ENCODE results near the gene DUSP7.

The DUSP7 gene

GRCh38 chr3:52095990-52096775 is 39.8 kb upstream of the DUSP7 start:
- Histone ChIP-seq H3K27ac (no peak overlapping the region), H3K27me3 (ENCODE audit: insufficient read depth, low read depth, severe bottlenecking) (no peaks in the 10 kb centered on the region), H3K9me3 (ENCODE audit: severe bottlenecking) (no peaks in the 10 kb centered on the region), H3K36me3 (peaks cover 10% of the 10 kb centered on the region), H3K4me3 (ENCODE audit: low read depth, low read length) (no peak overlapping the region)
- no peak for DNase-seq
- no peak for TF ChIP-seq CTCF (IDR thresholded peaks at IDR 0.05; ENCODE audit: low read depth, low read length)

DNA sequence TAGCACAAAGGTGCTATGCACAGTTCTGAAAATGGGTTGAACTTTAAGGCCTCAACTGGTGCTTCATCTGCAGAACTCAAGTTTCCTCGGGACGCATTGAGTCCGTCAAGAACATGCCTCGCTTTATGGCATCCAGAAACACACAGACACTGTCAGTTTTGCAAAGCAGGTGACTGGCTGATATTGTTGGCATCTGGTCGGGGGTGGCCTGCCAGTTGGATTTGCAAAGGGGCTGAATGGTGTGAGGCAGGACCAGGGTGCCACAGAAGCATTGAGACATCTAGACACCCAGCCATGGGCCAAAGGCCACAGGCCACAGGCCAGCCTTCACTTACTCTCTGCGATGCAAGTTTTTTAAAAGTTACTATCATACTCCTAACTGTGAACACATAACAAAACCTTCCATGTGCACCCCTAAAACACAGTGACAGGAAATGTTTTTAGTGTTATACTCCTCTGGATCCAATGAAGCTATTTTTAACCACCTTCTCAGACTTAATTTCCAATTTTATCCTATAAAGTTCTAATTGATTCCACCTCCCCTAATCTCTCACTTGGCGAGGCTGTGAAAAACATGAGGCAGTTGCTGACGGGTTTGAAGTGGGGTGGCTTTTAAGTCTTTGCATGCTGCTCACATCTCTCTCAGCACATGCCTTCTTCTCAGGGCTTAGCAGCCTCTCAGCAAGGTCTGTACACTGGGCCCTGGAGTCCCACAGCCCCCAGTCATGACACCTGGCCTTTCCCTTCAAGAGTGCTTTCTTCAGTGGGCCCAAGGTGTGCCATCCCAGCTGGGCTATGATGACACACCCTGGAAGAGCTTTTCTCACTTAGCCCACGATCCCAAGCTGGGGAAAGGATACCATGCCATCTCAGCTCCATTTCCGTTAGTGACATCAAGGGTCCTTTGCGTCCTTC is 38.5 kb upstream of the DUSP7 start:
- Histone ChIP-seq H3K27ac (no peak overlapping the region), H3K27me3 (ENCODE audit: insufficient read depth, low read depth, severe bottlenecking) (no peaks in the 10 kb centered on the region), H3K4me3 (ENCODE audit: low read depth, low read length) (no peak overlapping the region), H3K9me3 (ENCODE audit: severe bottlenecking) (no peaks in the 10 kb centered on the region), H3K36me3 (peaks cover 10% of the 10 kb centered on the region)
- DNase-seq, result no peak
- TF ChIP-seq CTCF (IDR thresholded peaks at IDR 0.05; ENCODE audit: low read depth, low read length), result no peak

GRCh38 chr3:52093756-52094545 is 37.6 kb upstream of the DUSP7 start:
- Histone ChIP-seq H3K4me3 (ENCODE audit: low read depth, low read length) (no peak overlapping the region), H3K27me3 (ENCODE audit: insufficient read depth, low read depth, severe bottlenecking) (no peaks in the 10 kb centered on the region), H3K27ac (no peak overlapping the region), H3K9me3 (ENCODE audit: severe bottlenecking) (no peaks in the 10 kb centered on the region), H3K36me3 (peaks cover 10% of the 10 kb centered on the region)
- no peak for TF ChIP-seq CTCF (IDR thresholded peaks at IDR 0.05; ENCODE audit: low read depth, low read length)
- DNase-seq, result no peak

DNA sequence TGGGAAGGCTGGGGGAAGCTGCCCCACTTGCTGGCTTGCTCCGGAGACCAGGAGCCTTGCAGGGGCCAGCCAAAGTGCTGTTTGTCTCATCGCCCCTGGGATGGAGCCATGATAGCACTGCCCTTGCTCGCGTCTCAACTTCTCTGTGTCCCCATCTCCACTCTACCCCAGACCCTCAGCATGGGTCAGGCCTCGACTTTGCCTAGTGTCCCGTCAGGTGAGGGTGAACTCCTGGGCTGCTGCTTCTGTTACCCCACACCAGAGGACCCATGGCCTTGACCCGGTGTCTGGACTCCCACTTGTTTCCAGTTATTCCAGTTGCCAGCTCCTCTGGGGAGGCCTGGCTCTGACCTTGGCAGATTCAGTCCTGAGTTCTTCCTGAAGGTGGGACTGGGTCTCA is 36.5 kb upstream of the DUSP7 start:
- no peaks in the 10 kb centered on the region for H3K27me3 ChIP-seq (ENCODE audit: insufficient read depth, low read depth, severe bottlenecking)

More for the DNA sequence above, 36.5 kb upstream of the DUSP7 start:
- DNase-seq, result no peak
- no peaks in the 10 kb centered on the region for H3K9me3 ChIP-seq (ENCODE audit: severe bottlenecking)
- no peak overlapping the region for H3K27ac ChIP-seq
- no peak overlapping the region for H3K4me3 ChIP-seq (ENCODE audit: low read depth, low read length)
- H3K36me3 ChIP-seq, result peaks cover 10% of the 10 kb centered on the region
- no peak for TF ChIP-seq CTCF (IDR thresholded peaks at IDR 0.05; ENCODE audit: low read depth, low read length)

All from WERI-Rb-1 (cell line).